NCI-H2029 (cell line): Measurements from ENCODE around the gene AFAP1.

Experiments used
- DNase-seq: peaks from one replicate; lab custom pipeline; 2025; lab: John Stamatoyannopoulos, UW

The AFAP1 gene

GRCh38 chr4:7782783-7783182 is 156.9 kb downstream of the AFAP1 start:
- no peak for DNase-seq

- DNase-seq: no peak
These were observed 157.7 kb downstream of the AFAP1 start for GRCh38 chr4:7781993-7782392.

- no peak for DNase-seq
These were observed 158.3 kb downstream of the AFAP1 start for GRCh38 chr4:7781366-7781765.

GRCh38 chr4:7780751-7781348 is 158.8 kb downstream of the AFAP1 start:
- no peak for DNase-seq

DNA sequence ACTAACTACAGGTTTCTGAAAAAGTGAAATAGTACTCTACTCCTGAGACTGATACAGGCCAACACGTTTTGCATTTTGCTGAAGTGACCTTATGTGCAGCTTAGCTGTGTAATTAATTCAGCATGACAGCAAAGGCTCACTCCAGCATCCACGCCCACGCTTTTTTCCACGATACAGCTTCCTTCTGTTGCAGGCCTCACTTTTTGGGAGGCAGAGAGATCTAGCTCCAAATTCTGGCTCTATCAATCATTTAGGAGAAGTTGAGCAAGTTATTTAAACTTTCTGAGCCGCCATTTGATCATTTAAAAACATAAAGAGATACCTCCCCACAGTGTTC is 160.3 kb downstream of the AFAP1 start:
- DNase-seq: no peak

GRCh38 chr4:7778510-7779431 is 160.9 kb downstream of the AFAP1 start:
- DNase-seq: no peak

GRCh38 chr4:7777871-7778509 is 161.7 kb downstream of the AFAP1 start:
- no peak for DNase-seq

DNA sequence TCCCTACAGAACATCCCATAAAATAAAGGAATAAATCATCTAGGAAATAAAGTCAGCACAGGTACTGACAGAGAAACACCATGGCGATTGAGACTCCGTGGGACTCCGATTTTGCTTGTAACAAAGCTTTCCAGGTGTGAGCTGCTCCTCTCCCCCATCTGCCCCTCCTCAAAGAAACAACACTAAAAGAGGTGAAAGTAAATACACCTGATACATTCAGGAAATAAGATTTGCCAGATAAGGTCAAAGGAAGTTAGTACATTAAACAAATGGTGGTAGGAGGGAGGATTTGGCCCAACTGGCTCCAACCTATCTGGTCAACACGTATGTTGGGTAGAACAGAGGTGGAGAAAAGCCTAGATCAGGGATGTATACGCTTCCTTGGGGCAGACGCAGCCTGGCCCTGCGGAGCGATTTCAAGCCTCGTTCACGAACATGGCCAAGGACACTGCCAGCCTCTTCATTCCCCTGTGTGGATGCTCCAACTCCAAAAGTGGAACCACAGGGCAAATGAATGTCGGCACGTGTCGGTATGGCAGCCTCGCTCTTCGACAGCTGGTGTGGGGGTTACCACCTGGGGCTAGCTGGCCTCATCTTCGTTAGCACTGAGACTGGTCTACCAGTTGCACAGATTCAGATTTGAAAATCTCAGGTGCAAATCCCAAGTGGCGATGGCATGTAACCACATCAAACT is 162.5 kb downstream of the AFAP1 start:
- DNase-seq: peak; percentile 42

DNA sequence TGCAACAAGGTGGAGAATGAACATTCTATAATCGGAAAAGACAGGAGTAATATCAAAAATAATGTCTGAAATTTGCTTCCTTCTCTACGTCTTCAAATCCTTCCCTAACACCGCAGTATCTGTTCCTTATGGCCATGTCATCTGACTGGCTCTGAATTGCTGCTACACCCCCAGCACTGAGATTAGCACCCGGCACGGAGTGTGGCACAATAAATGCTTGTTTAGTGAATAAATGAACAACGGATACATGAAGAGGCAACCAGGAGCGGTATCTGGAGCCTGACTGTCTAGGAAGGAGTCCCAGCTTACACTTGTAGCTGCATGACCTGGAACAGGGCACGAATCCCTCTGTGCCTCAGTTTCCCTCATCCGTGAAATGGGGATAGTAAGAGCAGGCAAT is 164.3 kb downstream of the AFAP1 start:
- DNase-seq: no peak

DNA sequence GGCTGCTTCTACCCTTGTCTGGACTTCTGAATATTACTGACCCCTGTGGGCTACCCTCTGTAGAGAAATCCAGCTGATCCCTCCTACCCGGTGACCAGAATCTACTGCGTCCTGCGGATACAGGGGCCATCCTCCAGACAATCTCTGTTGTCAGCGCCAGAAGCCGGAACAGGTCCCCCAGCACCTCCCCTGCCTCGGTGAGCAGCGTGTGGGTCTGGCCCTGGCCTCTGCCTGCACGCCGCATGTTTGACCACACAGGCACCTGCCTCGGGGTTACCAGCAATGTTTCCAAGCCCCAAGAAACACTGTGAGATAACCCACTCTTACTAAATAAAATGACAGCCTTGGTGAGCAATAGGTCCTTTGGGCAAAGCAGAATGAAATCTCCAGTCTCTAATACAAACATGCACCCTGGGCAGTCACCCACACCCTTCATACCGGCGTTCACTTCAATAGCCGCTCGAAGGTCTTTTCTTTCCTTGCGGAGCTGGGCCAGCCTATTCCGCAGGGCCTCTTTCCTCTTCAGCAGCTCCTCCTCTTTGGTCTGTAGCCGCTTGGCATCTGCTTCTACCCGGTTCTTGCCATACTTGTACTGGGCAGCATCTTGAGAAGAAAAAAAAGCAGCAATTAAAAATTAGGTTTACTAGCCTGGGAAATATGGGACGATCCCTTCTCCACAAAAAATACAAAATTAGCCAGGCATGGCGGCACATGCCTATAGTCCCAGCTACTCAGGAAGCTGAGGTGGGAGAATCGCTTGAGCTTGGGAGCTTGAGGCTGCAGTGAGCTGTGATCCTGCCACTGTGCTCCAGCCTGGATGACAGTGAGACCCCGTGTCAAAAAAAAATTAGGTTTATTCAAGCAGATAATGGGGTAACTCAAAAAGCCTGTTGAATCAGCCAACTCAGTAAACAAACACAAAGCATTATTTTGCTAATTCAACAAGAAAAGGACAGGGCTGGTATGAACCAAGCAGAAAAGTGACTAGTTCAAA is 165.1 kb downstream of the AFAP1 start:
- DNase-seq: no peak

DNA sequence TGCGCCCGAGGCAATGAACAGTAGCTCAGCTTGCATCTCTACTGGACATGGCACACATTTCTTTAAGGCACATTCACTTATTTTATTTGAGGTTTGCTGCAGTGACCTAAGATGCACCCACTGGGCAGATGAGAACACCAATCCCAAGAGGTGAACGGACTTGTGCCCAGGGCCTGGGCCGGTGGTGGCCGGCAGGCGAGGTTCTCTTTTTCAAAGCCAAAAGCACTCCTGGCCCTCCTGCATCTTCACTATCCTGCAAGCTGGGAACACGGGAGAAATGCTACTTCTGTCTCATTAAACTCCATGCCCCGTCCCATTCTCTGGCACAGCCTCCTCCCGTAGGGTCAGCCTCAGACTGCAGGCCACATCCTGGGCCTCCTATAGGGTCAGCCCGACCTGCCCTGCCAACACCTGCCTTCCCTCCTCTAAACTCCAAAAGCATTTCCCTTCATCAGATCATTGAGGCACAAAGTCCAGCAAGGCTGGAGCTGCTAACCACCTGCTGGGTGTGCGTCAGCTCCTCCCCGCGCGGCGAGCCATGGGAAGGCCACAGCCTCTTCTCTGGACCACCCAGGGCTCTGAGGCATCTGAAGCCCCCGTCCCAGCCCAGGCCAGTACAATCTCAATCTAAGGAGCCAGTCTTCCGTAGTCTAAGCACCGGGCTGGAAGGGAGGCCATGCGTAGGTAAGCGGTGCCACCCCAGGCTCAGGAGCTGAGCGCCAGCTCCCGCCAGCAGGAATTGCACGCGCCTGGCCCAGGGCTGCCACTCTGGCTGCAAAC is 166.1 kb downstream of the AFAP1 start:
- DNase-seq: no peak

- no peak for DNase-seq
These were observed 166.8 kb downstream of the AFAP1 start for GRCh38 chr4:7772711-7773385.

DNA sequence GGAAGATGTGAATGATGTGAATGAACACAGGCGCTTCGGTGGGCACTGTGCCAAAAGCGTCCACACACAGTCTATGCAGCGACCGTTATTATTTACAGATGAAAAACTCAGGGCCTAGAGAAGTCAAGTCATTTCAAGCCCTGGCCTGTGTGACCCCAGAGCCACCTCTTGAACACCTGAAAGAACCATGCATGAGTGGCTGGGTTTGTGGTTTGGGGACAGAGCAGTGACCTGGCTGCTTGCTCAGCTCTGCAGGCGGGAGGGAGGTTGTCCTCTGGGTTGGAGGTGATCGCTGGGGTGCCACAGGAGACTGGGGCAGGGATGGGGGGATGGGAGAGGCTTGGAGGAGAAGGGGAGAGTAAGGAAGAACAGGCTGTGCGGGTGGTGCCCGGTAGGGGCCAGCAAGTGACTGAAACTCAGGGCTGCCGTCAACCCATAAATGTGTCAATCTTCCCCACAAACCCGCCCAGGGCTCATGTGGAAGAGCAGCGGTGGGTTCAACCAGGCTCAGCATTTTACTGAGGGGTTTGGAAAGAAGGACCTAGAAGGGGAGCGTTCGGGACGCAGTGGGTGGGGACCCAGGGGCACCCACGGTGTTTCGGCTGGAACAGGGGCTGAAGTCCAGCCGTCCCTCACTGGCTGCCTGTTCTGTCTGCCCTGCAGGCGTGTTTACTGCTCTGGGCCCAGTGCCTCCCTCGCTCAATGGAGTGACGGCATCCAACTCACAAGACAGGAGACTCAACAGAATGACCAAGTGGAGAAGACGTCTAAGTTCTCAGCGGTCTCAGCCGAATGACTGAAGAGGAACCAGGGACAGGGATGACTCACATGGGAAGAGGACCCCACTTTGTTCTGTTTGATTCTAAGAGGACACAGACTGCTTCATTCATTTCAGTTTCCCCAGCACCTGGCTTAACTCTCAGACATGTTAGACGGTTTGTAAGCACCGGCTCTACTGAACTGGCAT is 167.8 kb downstream of the AFAP1 start:
- no peak for DNase-seq

GRCh38 chr4:7771056-7771455 is 168.6 kb downstream of the AFAP1 start:
- DNase-seq: no peak

GRCh38 chr4:7770224-7771050 is 169.2 kb downstream of the AFAP1 start:
- DNase-seq: no peak

DNA sequence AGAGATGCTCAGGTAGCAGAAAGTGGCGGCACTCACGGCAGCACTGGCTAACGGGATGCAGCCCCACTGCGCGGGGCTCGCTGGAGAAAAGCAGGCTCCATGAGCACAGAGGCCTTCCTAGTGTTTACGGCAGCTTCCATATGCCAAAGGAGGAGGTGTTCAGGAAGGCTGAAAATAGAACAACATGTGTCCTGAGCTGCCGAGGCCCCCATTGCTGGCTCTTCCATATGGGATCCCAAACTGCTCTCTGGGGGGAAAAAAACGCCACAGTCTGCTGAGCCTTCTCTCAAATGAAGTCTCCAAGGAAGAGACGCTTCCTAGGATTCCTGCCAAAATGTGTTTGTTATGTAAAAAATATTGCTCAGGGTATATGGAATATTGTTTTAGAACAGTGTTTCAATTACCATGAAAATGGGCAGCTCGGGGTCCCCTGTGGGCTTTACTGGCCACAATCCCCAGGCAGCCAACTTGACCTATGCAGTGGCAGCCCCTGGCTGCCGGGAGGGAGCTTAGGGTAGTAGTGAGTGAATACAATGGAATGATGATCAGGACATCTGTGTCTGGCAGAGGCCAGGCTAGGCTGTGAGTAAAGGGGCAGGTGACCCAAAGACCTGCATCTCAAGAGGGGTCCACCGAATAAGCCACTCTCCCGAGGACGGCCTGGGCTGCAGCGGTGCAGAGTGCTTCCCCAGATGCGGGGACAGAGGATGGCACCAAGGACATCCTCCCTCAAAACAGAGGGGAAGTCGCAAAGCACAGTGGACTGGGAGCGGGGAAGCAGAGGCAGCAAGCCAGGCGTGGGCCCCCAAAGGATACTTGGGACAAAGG is 170.1 kb downstream of the AFAP1 start:
- no peak for DNase-seq

DNA sequence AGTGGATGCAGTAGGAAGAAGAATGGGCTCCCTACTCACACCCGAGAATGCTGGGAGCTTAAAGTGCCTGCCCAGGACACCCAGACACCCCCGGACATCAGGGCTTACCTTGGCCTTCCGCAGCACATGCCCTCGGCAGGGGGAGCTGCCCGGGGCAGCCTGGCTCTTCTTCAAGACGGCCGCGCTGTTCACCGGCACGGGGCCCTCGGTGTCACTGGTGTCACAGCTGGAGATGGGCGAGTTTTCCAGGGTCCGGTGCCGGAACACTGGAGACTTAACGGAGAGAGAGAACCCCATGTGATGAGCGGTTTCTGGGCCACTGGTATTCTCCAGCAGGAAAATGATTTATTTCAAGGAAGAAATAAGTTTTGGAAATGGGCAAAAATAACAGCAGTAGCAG is 170.9 kb downstream of the AFAP1 start:
- no peak for DNase-seq
